8988T (cell line): ENCODE measurements around the gene CMSS1.

Experiments
- DNase-seq: peaks from one replicate; pipeline ENCODE4 v3.0.0; 2011

CMSS1 gene

GRCh38 chr3:100159331-100160153, 341.9 kb downstream of the CMSS1 start:
- DNase-seq = no peak

- no peak for DNase-seq
Measured at GRCh38 chr3:100160521-100160920, 342.9 kb downstream of the CMSS1 start.

GRCh38 chr3:100163787-100164186, 346.1 kb downstream of the CMSS1 start:
- no peak for DNase-seq

GRCh38 chr3:100164743-100165142, 347.1 kb downstream of the CMSS1 start:
- no peak for DNase-seq

- no peak for DNase-seq
Measured at GRCh38 chr3:100165926-100166550, 348.4 kb downstream of the CMSS1 start.

GRCh38 chr3:100169201-100169920, 351.7 kb downstream of the CMSS1 start:
- DNase-seq = no peak

- DNase-seq = no peak
Measured at GRCh38 chr3:100170486-100170885, 352.8 kb downstream of the CMSS1 start.

GRCh38 chr3:100171211-100171914, 353.7 kb downstream of the CMSS1 start:
- DNase-seq = no peak

GRCh38 chr3:100173961-100174360, 356.3 kb downstream of the CMSS1 start:
- DNase-seq = no peak

GRCh38 chr3:100175637-100176280, 358.1 kb downstream of the CMSS1 start:
- DNase-seq = no peak

GRCh38 chr3:100179692-100180349, 362.2 kb downstream of the CMSS1 start:
- DNase-seq = no peak

GRCh38 chr3:100183608-100184125, 366.0 kb downstream of the CMSS1 start:
- no peak for DNase-seq

- DNase-seq = no peak
Measured at GRCh38 chr3:100184948-100185570, 367.4 kb downstream of the CMSS1 start.

GRCh38 chr3:100185847-100186246, 368.2 kb downstream of the CMSS1 start:
- DNase-seq = no peak

- DNase-seq = no peak
Measured at GRCh38 chr3:100189444-100189964, 371.8 kb downstream of the CMSS1 start.

- no peak for DNase-seq
Measured at GRCh38 chr3:100195375-100195774, 377.7 kb downstream of the CMSS1 start.

GRCh38 chr3:100197876-100198275, 380.2 kb downstream of the CMSS1 start:
- DNase-seq = no peak

GRCh38 chr3:100198579-100199269, 381.1 kb downstream of the CMSS1 start:
- DNase-seq = no peak

- no peak for DNase-seq
Measured at GRCh38 chr3:100205171-100205570, 387.5 kb downstream of the CMSS1 start.

- no peak for DNase-seq
Measured at GRCh38 chr3:100206687-100207086, 389.0 kb downstream of the CMSS1 start.
